Upper lobe of left lung (tissue), 6 donors: ENCODE results near the gene AMBP. TPM values are rescaled to one million over a fixed set of nuclear protein-coding genes. Genes with fewer than 3 reads are reported as not detected.
"Not testable (repeated sequence)": the region's sequence is repeated elsewhere in the genome, so short reads cannot be mapped to it uniquely, and the experiment has no call there.

Experiments used
- ATAC-seq, 2 donors: fragments of 200-7000 bp; cut with Tn5 transposase; one replicate each; pipeline ENCODE4 v1.9.1; 2022; ENCODE audit warnings: mild to moderate bottlenecking in 2 of 2, moderate library complexity in 2 of 2; ENCODE audit not compliant: low FRiP score in 2 of 2
- DNase-seq, 2 donors: peaks; one replicate each; pipeline ENCODE4 v3.0.0-alpha.2; 2019 to 2020
- H3K27ac ChIP-seq, 4 donors: fragments of 200-600 bp; sonication (generic); one replicate each; pipeline ENCODE4 v1.5.1; 2016 to 2019
- H3K27me3 ChIP-seq, 4 donors: fragments of 200-600 bp; sonication (generic); one replicate each; pipeline ENCODE4 v1.5.1; 2017 to 2019
- H3K36me3 ChIP-seq, 4 donors: fragments of 200-600 bp; sonication (generic); one replicate each; pipeline ENCODE4 v1.5.1; 2016 to 2019
- H3K4me1 ChIP-seq, 4 donors: fragments of 200-600 bp; sonication (generic); one replicate each; pipeline ENCODE4 v1.5.1; 2018 to 2019
- H3K4me3 ChIP-seq, 4 donors: fragments of 200-600 bp; sonication (generic); one replicate each; pipeline ENCODE4 v1.5.1; 2017 to 2019; ENCODE audit warnings: mild to moderate bottlenecking in 2 of 4, moderate library complexity in 1 of 4
- H3K9me3 ChIP-seq, 4 donors: fragments of 200-600 bp; sonication (generic); one replicate each; pipeline ENCODE4 v1.5.1; 2018 to 2019
- CTCF ChIP-seq, 6 experiments: fragments of 450-650 bp in 4 of 6; fragments of 200-600 bp in 2 of 6; sonication (generic) in 2 of 6; IDR thresholded peaks; one replicate each; pipeline ENCODE4 v1.5.1; 2016 to 2019; ENCODE audit warnings: antibody characterized with exemption in 6 of 6
- EP300 ChIP-seq, 4 donors: sonication (generic); formaldehyde crosslinking; IDR thresholded peaks; one replicate each; pipeline ENCODE4 v1.5.1; 2017; ENCODE audit warnings: antibody characterized with exemption in 4 of 4, control low read depth in 2 of 4
- POLR2A ChIP-seq, 4 donors: fragments of 450-650 bp; IDR thresholded peaks; one replicate each; pipeline ENCODE4 v1.5.1; 2016 to 2017; ENCODE audit warnings: antibody characterized with exemption in 4 of 4, mild to moderate bottlenecking in 2 of 4
- POLR2AphosphoS5 ChIP-seq, 2 donors: sonication (generic); formaldehyde crosslinking; IDR thresholded peaks; one replicate each; pipeline ENCODE4 v1.5.1; 2017; ENCODE audit warnings: antibody characterized with exemption in 2 of 2
- WGBS, 2 donors: methylation state at CpG; one replicate each; pipeline ENCODE4 v1.1.5; 2017 to 2018; 5-methylcytosine and 5-hydroxymethylcytosine counted together
- total RNA-seq, 6 donors: library from RNA; depleted of rRNA in 4 of 6; stranded (reverse); fragments of >200 nt in 4 of 6; gene quantifications; one replicate each; pipeline versions ENCODE4 v1.1.0 to v1.2.1, GENCODE V29; 2016 to 2021
- donor health status: DM: no; HTN: no; CAD: no; lungs with moderate emphysema.
- donor health status: DM: no; HTN: yes; CAD: no; lungs with severe emphysema.

AMBP gene
- total RNA-seq, 6 donors from 2014 or later, result 0.46 to 4.0 (median 3.1) TPM; not detected in 3

GRCh38 chr9:114048533-114049415 is 29.3 kb downstream of the AMBP start:
- peak in 1 of 2 donors; percentile 48 for ATAC-seq
- WGBS, 2 donors, result 93 to 96% methylated on average over 13 to 44 of the region's 44 CpGs
- Histone ChIP-seq H3K4me1 (no peaks in the 10 kb centered on the region), H3K9me3 (no peaks in the 10 kb centered on the region), H3K36me3 (peaks cover 0 to 24% (median 19%) of the 10 kb centered on the region in 4 donors), H3K27ac (no peak overlapping the region), H3K4me3 (no peak overlapping the region), H3K27me3 (no peaks in the 10 kb centered on the region)
- DNase-seq, result peak; percentile 10 to 36
- TF ChIP-seq CTCF (IDR thresholded peaks at IDR 0.05) (no peak), POLR2A (IDR thresholded peaks at IDR 0.05) (no peak), POLR2AphosphoS5 (IDR thresholded peaks at IDR 0.05) (no peak), EP300 (IDR thresholded peaks at IDR 0.05) (no peak)

- H3K27me3 ChIP-seq, result no peaks in the 10 kb centered on the region
- DNase-seq (peak in 1 of 2 donors; percentile 33), ATAC-seq (no peak)
- no peaks in the 10 kb centered on the region for H3K9me3 ChIP-seq
- TF ChIP-seq POLR2AphosphoS5 (IDR thresholded peaks at IDR 0.05) (no peak), POLR2A (IDR thresholded peaks at IDR 0.05) (no peak), CTCF (IDR thresholded peaks at IDR 0.05) (peak in 3 of 6 experiments; percentile 27 to 44 (median 39)), EP300 (IDR thresholded peaks at IDR 0.05) (no peak)
- peaks cover 0 to 24% (median 19%) of the 10 kb centered on the region in 4 donors for H3K36me3 ChIP-seq
- H3K27ac ChIP-seq, result no peak overlapping the region
- H3K4me1 ChIP-seq, result no peaks in the 10 kb centered on the region
- 80 to 89% methylated on average over 3 of the region's 3 CpGs for WGBS, 2 donors
- H3K4me3 ChIP-seq, result no peak overlapping the region
Observed at GRCh38 chr9:114047717-114048116, 30.4 kb downstream of the AMBP start.

GRCh38 chr9:114046875-114047274 is 31.2 kb downstream of the AMBP start:
- Histone ChIP-seq H3K9me3 (no peaks in the 10 kb centered on the region), H3K27ac (no peak overlapping the region), H3K27me3 (no peaks in the 10 kb centered on the region), H3K4me3 (no peak overlapping the region), H3K36me3 (peaks cover 0 to 24% (median 19%) of the 10 kb centered on the region in 4 donors), H3K4me1 (no peaks in the 10 kb centered on the region)
- no peak for ATAC-seq
- DNase-seq, result no peak
- 82 to 88% methylated on average over 1 of the region's 1 CpG for WGBS, 2 donors
- TF ChIP-seq POLR2AphosphoS5 (IDR thresholded peaks at IDR 0.05), result no peak
- TF ChIP-seq EP300 (IDR thresholded peaks at IDR 0.05), result no peak
- no peak for TF ChIP-seq POLR2A (IDR thresholded peaks at IDR 0.05)

GRCh38 chr9:114046237-114046755 is 31.8 kb downstream of the AMBP start:
- Histone ChIP-seq H3K27me3 (no peaks in the 10 kb centered on the region), H3K9me3 (no peaks in the 10 kb centered on the region), H3K27ac (no peak overlapping the region), H3K4me1 (no peaks in the 10 kb centered on the region), H3K4me3 (no peak overlapping the region), H3K36me3 (peaks cover 0 to 24% (median 19%) of the 10 kb centered on the region in 4 donors)
- DNase-seq (no peak), ATAC-seq (no peak)
- TF ChIP-seq POLR2AphosphoS5 (IDR thresholded peaks at IDR 0.05) (no peak), POLR2A (IDR thresholded peaks at IDR 0.05) (no peak), EP300 (IDR thresholded peaks at IDR 0.05) (no peak), CTCF (IDR thresholded peaks at IDR 0.05) (no peak)
- WGBS, 2 donors, result 93 to 97% methylated on average over 4 of the region's 4 CpGs

GRCh38 chr9:114043660-114044059 is 34.4 kb downstream of the AMBP start:
- not testable (repeated sequence) for H3K27me3 ChIP-seq, ATAC-seq, H3K4me3 ChIP-seq, H3K4me1 ChIP-seq, DNase-seq, H3K9me3 ChIP-seq, H3K27ac ChIP-seq
- H3K36me3 ChIP-seq, result peaks cover 0 to 13% (median 2%) of the 10 kb centered on the region in 4 donors
